Measurements from ENCODE around the gene FAM8A1. TPM values are rescaled to one million over a fixed set of nuclear protein-coding genes. Genes with fewer than 3 reads are reported as not detected.

FAM8A1 gene
- total and polyA plus RNA-seq, 9 of the 15 experiments (the other 6 are each of a cell fraction or from before 2014, with no cell fraction given): 4.9 to 23.6 (median 14.2) TPM

DNA sequence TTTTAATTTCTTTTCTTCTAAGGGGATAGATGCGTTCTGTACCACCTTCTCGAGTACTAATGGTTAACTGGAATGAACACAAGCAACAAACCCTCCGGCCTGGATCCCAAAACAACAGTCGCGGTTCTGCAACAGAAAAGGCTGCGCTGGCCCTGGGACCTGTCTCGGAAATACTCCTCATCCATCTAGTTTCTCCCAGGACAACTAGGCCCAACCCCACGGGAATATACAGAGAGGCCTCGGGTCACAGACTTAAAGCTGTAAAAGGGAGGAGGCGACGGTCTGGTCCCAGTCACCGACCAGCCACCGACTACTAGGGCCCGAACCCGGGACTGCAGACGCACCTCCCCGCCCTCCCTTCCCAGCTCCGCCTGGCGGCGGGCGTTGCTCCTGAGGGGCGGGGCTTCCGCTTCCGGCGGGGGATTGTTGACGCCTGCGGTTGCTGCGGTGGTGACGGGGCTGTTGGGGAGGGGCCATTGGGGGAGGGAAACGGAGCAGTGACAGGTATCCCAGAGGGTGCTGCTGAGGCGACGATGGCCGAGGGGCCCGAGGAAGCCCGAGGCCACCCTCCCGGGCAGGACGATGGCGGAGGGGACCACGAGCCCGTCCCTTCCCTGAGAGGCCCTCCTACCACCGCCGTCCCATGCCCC lies at the start of gene FAM8A1 (continued):
- TF ChIP-seq, protein P1, sequence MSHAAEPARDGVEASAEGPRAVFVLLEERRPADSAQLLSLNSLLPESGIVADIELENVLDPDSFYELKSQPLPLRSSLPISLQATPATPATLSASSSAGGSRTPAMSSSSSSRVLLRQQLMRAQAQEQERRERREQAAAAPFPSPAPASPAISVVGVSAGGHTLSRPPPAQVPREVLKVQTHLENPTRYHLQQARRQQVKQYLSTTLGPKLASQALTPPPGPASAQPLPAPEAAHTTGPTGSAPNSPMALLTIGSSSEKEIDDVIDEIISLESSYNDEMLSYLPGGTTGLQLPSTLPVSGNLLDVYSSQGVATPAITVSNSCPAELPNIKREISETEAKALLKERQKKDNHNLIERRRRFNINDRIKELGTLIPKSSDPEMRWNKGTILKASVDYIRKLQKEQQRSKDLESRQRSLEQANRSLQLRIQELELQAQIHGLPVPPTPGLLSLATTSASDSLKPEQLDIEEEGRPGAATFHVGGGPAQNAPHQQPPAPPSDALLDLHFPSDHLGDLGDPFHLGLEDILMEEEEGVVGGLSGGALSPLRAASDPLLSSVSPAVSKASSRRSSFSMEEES (CRISPR knock-in tag; IDR thresholded peaks at IDR 0.05): no peak
- TF ChIP-seq CCNT2 (IDR thresholded peaks at IDR 0.05; ENCODE audit: borderline replicate concordance, extremely low read depth, insufficient read length, low read depth, low read length): peak; percentile 89
- no peak for TF ChIP-seq ZFP36 (IDR thresholded peaks at IDR 0.05; ENCODE audit: low read depth, low read length, partially characterized antibody)
- TF ChIP-seq, protein P2, sequence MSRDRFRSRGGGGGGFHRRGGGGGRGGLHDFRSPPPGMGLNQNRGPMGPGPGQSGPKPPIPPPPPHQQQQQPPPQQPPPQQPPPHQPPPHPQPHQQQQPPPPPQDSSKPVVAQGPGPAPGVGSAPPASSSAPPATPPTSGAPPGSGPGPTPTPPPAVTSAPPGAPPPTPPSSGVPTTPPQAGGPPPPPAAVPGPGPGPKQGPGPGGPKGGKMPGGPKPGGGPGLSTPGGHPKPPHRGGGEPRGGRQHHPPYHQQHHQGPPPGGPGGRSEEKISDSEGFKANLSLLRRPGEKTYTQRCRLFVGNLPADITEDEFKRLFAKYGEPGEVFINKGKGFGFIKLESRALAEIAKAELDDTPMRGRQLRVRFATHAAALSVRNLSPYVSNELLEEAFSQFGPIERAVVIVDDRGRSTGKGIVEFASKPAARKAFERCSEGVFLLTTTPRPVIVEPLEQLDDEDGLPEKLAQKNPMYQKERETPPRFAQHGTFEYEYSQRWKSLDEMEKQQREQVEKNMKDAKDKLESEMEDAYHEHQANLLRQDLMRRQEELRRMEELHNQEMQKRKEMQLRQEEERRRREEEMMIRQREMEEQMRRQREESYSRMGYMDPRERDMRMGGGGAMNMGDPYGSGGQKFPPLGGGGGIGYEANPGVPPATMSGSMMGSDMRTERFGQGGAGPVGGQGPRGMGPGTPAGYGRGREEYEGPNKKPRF (IDR thresholded peaks at IDR 0.05; ENCODE audit: low read depth, low read length): no peak
- no peak for TF ChIP-seq MED1 (CRISPR knock-in tag; IDR thresholded peaks at IDR 0.05; ENCODE audit: borderline replicate concordance)
- TF ChIP-seq, protein P3, sequence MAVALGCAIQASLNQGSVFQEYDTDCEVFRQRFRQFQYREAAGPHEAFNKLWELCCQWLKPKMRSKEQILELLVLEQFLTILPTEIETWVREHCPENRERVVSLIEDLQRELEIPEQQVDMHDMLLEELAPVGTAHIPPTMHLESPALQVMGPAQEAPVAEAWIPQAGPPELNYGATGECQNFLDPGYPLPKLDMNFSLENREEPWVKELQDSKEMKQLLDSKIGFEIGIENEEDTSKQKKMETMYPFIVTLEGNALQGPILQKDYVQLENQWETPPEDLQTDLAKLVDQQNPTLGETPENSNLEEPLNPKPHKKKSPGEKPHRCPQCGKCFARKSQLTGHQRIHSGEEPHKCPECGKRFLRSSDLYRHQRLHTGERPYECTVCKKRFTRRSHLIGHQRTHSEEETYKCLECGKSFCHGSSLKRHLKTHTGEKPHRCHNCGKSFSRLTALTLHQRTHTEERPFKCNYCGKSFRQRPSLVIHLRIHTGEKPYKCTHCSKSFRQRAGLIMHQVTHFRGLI (CRISPR knock-in tag; IDR thresholded peaks at IDR 0.05): no peak
- no peak for TF ChIP-seq ZNF23 (CRISPR knock-in tag; IDR thresholded peaks at IDR 0.05)
- peak; percentile 97 to 98 for TF ChIP-seq MAZ (CRISPR knock-in tag; conservative IDR thresholded peaks at IDR 0.05 in 1 of 2, IDR thresholded peaks at IDR 0.05 in 1 of 2)
- peak in 1 of 2 experiments; percentile 79; a peak in 3 of 4 replicates for TF ChIP-seq SIN3A (IDR thresholded peaks at IDR 0.05; ENCODE audit: borderline replicate concordance in 2 of 2, control insufficient read depth in 1 of 2, low read depth in 2 of 2, low read length in 2 of 2)
- TF ChIP-seq ZNF699 (CRISPR knock-in tag; IDR thresholded peaks at IDR 0.05; ENCODE audit: insufficient replicate concordance): no peak
- no peak for TF ChIP-seq ZNF134 (CRISPR knock-in tag; conservative IDR thresholded peaks at IDR 0.05)
- TF ChIP-seq RAD21 (CRISPR knock-in tag; conservative IDR thresholded peaks at IDR 0.05 in 1 of 2, IDR thresholded peaks at IDR 0.05 in 1 of 2): no peak
- TF ChIP-seq, protein P4, sequence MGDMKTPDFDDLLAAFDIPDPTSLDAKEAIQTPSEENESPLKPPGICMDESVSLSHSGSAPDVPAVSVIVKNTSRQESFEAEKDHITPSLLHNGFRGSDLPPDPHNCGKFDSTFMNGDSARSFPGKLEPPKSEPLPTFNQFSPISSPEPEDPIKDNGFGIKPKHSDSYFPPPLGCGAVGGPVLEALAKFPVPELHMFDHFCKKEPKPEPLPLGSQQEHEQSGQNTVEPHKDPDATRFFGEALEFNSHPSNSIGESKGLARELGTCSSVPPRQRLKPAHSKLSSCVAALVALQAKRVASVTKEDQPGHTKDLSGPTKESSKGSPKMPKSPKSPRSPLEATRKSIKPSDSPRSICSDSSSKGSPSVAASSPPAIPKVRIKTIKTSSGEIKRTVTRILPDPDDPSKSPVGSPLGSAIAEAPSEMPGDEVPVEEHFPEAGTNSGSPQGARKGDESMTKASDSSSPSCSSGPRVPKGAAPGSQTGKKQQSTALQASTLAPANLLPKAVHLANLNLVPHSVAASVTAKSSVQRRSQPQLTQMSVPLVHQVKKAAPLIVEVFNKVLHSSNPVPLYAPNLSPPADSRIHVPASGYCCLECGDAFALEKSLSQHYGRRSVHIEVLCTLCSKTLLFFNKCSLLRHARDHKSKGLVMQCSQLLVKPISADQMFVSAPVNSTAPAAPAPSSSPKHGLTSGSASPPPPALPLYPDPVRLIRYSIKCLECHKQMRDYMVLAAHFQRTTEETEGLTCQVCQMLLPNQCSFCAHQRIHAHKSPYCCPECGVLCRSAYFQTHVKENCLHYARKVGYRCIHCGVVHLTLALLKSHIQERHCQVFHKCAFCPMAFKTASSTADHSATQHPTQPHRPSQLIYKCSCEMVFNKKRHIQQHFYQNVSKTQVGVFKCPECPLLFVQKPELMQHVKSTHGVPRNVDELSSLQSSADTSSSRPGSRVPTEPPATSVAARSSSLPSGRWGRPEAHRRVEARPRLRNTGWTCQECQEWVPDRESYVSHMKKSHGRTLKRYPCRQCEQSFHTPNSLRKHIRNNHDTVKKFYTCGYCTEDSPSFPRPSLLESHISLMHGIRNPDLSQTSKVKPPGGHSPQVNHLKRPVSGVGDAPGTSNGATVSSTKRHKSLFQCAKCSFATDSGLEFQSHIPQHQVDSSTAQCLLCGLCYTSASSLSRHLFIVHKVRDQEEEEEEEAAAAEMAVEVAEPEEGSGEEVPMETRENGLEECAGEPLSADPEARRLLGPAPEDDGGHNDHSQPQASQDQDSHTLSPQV (IDR thresholded peaks at IDR 0.05): no peak
- no peak for TF ChIP-seq EHMT2 (IDR thresholded peaks at IDR 0.05)
- TF ChIP-seq EP400 (IDR thresholded peaks at IDR 0.05): peak; percentile 71
- no peak for TF ChIP-seq PCBP2 (IDR thresholded peaks at IDR 0.05; ENCODE audit: low read depth, low read length, poor library complexity, severe bottlenecking)
- TF ChIP-seq BMI1 (IDR thresholded peaks at IDR 0.05; ENCODE audit: low read length): no peak

Data from K562 (cell line).